Measurements from ENCODE around the gene ALPG.
"Not testable (repeated sequence)": the region's sequence is repeated elsewhere in the genome, so short reads cannot be mapped to it uniquely, and the experiment has no call there.

DNA sequence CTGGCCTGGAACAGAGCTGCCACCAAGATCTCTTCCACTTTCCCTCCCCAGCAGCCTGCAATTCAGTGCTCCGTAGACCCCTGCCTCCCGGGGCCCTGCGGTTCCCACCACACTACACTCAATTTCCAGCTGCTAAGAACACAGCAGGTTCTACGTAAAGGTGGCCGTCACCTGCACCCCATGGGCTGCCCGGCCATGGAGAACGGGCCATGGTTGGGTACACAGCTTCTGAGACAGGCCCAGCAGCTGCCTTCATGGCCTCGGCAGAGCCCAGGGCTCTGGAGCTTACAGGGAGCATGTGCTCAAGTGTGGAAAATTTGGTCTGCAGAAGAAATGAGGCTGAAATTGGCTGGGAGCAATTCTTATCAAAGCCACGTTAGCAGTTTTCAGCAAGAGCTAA, 27.0 kb downstream of the ALPG start:
- TF ChIP-seq, protein P1, sequence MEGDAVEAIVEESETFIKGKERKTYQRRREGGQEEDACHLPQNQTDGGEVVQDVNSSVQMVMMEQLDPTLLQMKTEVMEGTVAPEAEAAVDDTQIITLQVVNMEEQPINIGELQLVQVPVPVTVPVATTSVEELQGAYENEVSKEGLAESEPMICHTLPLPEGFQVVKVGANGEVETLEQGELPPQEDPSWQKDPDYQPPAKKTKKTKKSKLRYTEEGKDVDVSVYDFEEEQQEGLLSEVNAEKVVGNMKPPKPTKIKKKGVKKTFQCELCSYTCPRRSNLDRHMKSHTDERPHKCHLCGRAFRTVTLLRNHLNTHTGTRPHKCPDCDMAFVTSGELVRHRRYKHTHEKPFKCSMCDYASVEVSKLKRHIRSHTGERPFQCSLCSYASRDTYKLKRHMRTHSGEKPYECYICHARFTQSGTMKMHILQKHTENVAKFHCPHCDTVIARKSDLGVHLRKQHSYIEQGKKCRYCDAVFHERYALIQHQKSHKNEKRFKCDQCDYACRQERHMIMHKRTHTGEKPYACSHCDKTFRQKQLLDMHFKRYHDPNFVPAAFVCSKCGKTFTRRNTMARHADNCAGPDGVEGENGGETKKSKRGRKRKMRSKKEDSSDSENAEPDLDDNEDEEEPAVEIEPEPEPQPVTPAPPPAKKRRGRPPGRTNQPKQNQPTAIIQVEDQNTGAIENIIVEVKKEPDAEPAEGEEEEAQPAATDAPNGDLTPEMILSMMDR (IDR thresholded peaks at IDR 0.05; ENCODE audit: low read depth, low read length, missing input control): not testable (repeated sequence)
- TF ChIP-seq, protein P2, sequence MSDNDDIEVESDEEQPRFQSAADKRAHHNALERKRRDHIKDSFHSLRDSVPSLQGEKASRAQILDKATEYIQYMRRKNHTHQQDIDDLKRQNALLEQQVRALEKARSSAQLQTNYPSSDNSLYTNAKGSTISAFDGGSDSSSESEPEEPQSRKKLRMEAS (IDR thresholded peaks at IDR 0.05): not testable (repeated sequence)
- TF ChIP-seq, protein P3, sequence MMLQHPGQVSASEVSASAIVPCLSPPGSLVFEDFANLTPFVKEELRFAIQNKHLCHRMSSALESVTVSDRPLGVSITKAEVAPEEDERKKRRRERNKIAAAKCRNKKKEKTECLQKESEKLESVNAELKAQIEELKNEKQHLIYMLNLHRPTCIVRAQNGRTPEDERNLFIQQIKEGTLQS (IDR thresholded peaks at IDR 0.05): not testable (repeated sequence)
- TF ChIP-seq RAD21 (IDR thresholded peaks at IDR 0.05); HNF4A (conservative IDR thresholded peaks at IDR 0.05); HNF4G (IDR thresholded peaks at IDR 0.05); JUND (IDR thresholded peaks at IDR 0.05): not testable (repeated sequence)

All from liver (tissue), 3 donors.